Lower leg skin (tissue), 4 donors: ENCODE data around the gene IKZF1. TPM values are rescaled to one million over a fixed set of nuclear protein-coding genes. Genes with fewer than 3 reads are reported as not detected.

Experiments
- DNase-seq, 2 donors: peaks; one replicate each; pipeline ENCODE4 v3.0.0-alpha.2; 2019; ENCODE audit warnings: low spot score in 2 of 2
- H3K4me3 ChIP-seq: fragments of 200-600 bp; sonication (generic); 2 replicates; pipeline ENCODE4 v1.5.1; 2017; ENCODE audit warnings: mild to moderate bottlenecking, low read depth; ENCODE audit not compliant: poor library complexity, severe bottlenecking
- POLR2A ChIP-seq, 2 donors: fragments of 450-650 bp; IDR thresholded peaks; one replicate each; pipeline ENCODE4 v1.6.1; 2016 to 2017; ENCODE audit warnings: antibody characterized with exemption in 2 of 2, mild to moderate bottlenecking in 1 of 2, moderate library complexity in 1 of 2
- WGBS, 2 donors: methylation state at CpG; one replicate each; pipeline ENCODE4 v1.1.5; 2018; 5-methylcytosine and 5-hydroxymethylcytosine counted together
- intact Hi-C: fragments of 100-400 bp; cut with DNase I; formaldehyde crosslinking; loops from one replicate; pipeline ENCODE4 v1.15.0; 2023; ENCODE audit warnings: low total_unique reads
- total RNA-seq, 4 donors: library from RNA; depleted of rRNA; stranded (reverse); fragments of >200 nt; gene quantifications; one replicate each; pipeline ENCODE4 v1.1.0, GENCODE V29; 2016
- TF ChIP-seq, protein P1 (sequence below), 3 donors: fragments of 450-650 bp; IDR thresholded peaks; one replicate each; pipeline ENCODE4 v1.5.1; 2016; ENCODE audit warnings: antibody characterized with exemption in 3 of 3, mild to moderate bottlenecking in 3 of 3, moderate library complexity in 2 of 3

The IKZF1 gene
- total RNA-seq, 4 donors from 2014 or later = 5.3 to 10.8 (median 7.6) TPM

DNA sequence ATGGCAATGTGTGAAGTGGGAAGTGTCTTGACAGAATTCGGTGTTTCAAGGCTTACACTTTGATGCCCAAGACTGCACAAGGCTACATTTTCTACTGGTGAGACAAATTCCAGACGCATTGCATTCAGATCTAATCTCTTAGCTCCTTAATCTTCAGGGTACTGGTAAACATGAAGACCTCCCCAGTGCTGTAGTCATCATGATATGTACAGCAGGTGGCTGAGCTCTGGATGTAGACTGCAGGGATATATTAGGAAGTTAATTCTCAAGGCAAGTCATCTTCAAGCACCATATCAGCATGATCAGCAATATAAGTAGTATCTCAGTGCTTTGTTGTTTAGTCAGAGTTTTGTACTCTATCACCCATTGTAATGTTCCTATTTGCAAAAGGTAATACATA lies 61.8 kb downstream of the IKZF1 start:
- no peak for DNase-seq
- no peak for TF ChIP-seq POLR2A (IDR thresholded peaks at IDR 0.05)
- TF ChIP-seq, protein P1, sequence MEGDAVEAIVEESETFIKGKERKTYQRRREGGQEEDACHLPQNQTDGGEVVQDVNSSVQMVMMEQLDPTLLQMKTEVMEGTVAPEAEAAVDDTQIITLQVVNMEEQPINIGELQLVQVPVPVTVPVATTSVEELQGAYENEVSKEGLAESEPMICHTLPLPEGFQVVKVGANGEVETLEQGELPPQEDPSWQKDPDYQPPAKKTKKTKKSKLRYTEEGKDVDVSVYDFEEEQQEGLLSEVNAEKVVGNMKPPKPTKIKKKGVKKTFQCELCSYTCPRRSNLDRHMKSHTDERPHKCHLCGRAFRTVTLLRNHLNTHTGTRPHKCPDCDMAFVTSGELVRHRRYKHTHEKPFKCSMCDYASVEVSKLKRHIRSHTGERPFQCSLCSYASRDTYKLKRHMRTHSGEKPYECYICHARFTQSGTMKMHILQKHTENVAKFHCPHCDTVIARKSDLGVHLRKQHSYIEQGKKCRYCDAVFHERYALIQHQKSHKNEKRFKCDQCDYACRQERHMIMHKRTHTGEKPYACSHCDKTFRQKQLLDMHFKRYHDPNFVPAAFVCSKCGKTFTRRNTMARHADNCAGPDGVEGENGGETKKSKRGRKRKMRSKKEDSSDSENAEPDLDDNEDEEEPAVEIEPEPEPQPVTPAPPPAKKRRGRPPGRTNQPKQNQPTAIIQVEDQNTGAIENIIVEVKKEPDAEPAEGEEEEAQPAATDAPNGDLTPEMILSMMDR (IDR thresholded peaks at IDR 0.05) = no peak
- no peak overlapping the region for H3K4me3 ChIP-seq
- WGBS, 2 donors = 73 to 79% methylated on average over 2 of the region's 2 CpGs
- intact Hi-C loops = no loop called here

GRCh38 chr7:50367100-50367499 lies 62.6 kb downstream of the IKZF1 start:
- no peak overlapping the region for H3K4me3 ChIP-seq
- DNase-seq = no peak
- WGBS, 2 donors = 56 to 65% methylated on average over 2 of the region's 2 CpGs
- intact Hi-C loops = no loop called here
- TF ChIP-seq, protein P1 (IDR thresholded peaks at IDR 0.05) = no peak
- TF ChIP-seq POLR2A (IDR thresholded peaks at IDR 0.05) = no peak

DNA sequence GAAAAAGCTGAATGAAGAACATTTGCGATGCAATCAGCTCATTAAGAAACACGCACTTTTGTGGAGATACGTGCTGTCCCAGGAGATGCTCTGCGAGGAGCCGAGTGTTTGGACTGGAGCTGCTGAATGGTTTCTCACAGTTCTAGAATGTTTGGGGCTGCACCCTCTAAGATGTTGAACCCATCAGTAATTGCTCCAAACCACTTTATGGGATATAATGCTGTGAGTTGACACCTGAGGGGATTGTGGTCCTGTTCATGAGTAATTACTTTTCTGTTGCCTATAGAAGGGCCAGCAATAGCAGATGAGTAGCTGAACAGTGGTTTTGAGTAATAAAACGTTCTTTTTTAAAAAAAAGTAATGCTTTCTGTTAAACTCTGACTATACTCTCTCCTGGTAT lies 63.1 kb downstream of the IKZF1 start:
- 82 to 83% methylated on average over 6 of the region's 6 CpGs for WGBS, 2 donors
- no peak for DNase-seq
- intact Hi-C loops = no loop called here
- TF ChIP-seq POLR2A (IDR thresholded peaks at IDR 0.05) = no peak
- TF ChIP-seq, protein P1 (IDR thresholded peaks at IDR 0.05) = no peak
- no peak overlapping the region for H3K4me3 ChIP-seq

DNA sequence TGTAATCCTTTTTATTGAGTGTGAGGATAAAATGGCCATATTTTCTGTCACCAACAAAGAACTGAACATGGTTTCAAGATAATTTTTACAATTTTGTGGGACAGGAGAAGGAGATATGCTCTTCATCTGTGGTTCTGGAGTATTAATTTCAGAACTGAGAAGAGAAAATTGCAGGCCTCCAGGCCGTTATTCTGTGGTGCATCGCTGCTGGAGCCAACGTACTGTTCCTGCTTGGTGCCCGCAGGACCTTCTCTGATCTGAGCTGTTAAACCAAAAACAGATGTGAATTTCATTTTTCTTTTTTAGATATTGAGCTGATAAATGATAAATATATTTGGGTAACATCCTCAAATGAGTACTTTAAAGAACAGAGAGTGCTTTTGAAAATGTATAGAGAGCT lies 63.9 kb downstream of the IKZF1 start:
- intact Hi-C loops = no loop called here
- WGBS, 2 donors = 77 to 80% methylated on average over 4 of the region's 4 CpGs
- no peak for DNase-seq
- no peak for TF ChIP-seq POLR2A (IDR thresholded peaks at IDR 0.05)
- TF ChIP-seq, protein P1 (IDR thresholded peaks at IDR 0.05) = no peak
- H3K4me3 ChIP-seq = no peak overlapping the region

GRCh38 chr7:50369143-50370026 lies 64.9 kb downstream of the IKZF1 start:
- no peak for TF ChIP-seq POLR2A (IDR thresholded peaks at IDR 0.05)
- TF ChIP-seq, protein P1 (IDR thresholded peaks at IDR 0.05) = no peak
- no peak for DNase-seq
- WGBS, 2 donors = 70 to 75% methylated on average over 8 of the region's 8 CpGs
- intact Hi-C loops = no loop called here
- no peak overlapping the region for H3K4me3 ChIP-seq
